ENCODE data around the gene ADGRA3. TPM values are rescaled to one million over a fixed set of nuclear protein-coding genes. Genes with fewer than 3 reads are reported as not detected.
A peak's percentile ranks its signal among the peaks of the same experiment; 100 is the strongest.

Gene ADGRA3
- total RNA-seq, 1 experiment from 2014 or later, result 56.5 TPM

DNA sequence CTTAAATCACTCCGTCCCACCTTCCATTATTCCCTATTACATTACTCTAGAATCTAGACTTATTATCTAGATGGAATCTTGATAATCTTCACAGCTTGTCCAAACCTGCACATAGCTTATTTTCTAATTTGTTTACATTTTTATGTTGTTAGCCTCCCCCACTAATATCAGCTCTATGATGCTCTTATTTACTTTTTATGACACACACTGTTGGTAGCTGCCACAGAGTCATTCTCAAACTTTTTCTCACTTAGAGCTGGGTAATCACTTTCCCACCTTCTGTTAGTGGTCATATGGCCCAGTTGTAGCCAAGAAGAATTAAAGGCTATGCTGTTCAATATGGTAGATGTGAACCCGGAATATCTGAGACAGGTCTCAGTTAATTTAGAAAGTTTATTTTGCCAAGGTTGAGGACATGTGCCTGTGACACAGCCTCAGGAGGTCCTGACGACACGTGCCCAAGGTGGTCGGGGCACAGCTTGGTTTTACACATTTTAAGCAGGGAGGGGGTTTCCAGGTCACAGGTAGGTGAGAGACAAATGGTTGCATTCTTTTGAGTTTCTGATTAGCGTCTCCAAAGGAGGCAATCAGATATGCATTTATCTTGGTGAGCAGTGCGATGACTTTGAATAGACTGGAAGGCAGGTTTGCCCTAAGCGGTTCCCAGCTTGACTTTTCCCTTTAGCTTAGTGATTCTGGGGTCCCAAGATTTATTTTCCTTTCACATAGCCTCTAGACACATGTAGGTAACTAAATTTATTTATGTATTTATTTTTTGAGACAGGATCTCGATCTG is 7.0 kb upstream of the ADGRA3 start:
- H3K18ac ChIP-seq (ENCODE audit: insufficient read length, low read depth, low read length), result no peak overlapping the region
- no peak overlapping the region for H4K91ac ChIP-seq (ENCODE audit: insufficient read length, low read depth, low read length)
- H2BK20ac ChIP-seq (ENCODE audit: low read depth, low read length, poor library complexity, severe bottlenecking), result no peak overlapping the region
- no peak overlapping the region for H3T11ph ChIP-seq (ENCODE audit: low read length)
- Mint-ChIP-seq H3K27me3 (ENCODE audit: low read depth) (peaks cover 7% of the 10 kb centered on the region), H3K9me3 (peaks cover 4 to 7% of the 10 kb centered on the region in 2 experiments; a peak in 4 of 5 replicates), H3K4me3 (no peak overlapping the region), H3K4me1 (peaks cover 13 to 15% of the 10 kb centered on the region in 2 experiments), H3K27ac (peak overlapping the region in 1 of 3 experiments; percentile 58; a peak in 2 of 7 replicates), H3K36me3 (ENCODE audit: insufficient read depth in 1 of 3, low read depth in 3 of 3) (peaks cover 3 to 10% (median 3%) of the 10 kb centered on the region in 3 experiments; a peak in 5 of 7 replicates)
- H3K23ac ChIP-seq (ENCODE audit: insufficient read length, low read depth, low read length), result no peak overlapping the region
- no peak overlapping the region for H3K9ac ChIP-seq (ENCODE audit: extremely low read depth, insufficient read length, low read length)
- no peaks in the 10 kb centered on the region for H4K20me1 ChIP-seq (ENCODE audit: control insufficient read depth, insufficient read depth, insufficient read length)
- no peak overlapping the region for H4K5ac ChIP-seq (ENCODE audit: insufficient read length, low read depth, low read length)
- no peaks in the 10 kb centered on the region for H3K23me2 ChIP-seq (ENCODE audit: insufficient read length, low read depth, low read length, poor library complexity, severe bottlenecking)
- H2AK5ac ChIP-seq (ENCODE audit: insufficient read length, low read length), result no peak overlapping the region
- H3K4ac ChIP-seq (ENCODE audit: low read depth, low read length), result no peak overlapping the region
- no peaks in the 10 kb centered on the region for H3K79me2 ChIP-seq (ENCODE audit: insufficient read depth, low read length)
- H4K8ac ChIP-seq (replicated peaks; ENCODE audit: insufficient read length, low read depth, low read length), result no peak overlapping the region
- no peak overlapping the region for H3K27ac ChIP-seq (ENCODE audit: insufficient read length, low read depth, low read length)
- no peak overlapping the region for H3K56ac ChIP-seq (ENCODE audit: insufficient read length, low read depth, low read length)
- H3K79me1 ChIP-seq (ENCODE audit: insufficient read depth, low read depth, low read length, poor library complexity, severe bottlenecking), result no peaks in the 10 kb centered on the region
- WGBS (ENCODE audit: extremely low coverage, insufficient read length, low lambda C conversion rate), result no CpG with 5 or more reads among the region's 9 CpGs
- H3K9me3 ChIP-seq (ENCODE audit: control insufficient read depth, low read depth, low read length), result no peaks in the 10 kb centered on the region
- no peak overlapping the region for H3K4me2 ChIP-seq (ENCODE audit: insufficient read depth, insufficient read length, low read length)
- no peak overlapping the region for H2BK15ac ChIP-seq (ENCODE audit: low read depth, low read length)
- H2BK12ac ChIP-seq (ENCODE audit: insufficient read length, low read depth, low read length), result no peak overlapping the region
- no peak overlapping the region for H2BK120ac ChIP-seq (ENCODE audit: low read depth, low read length, poor library complexity, severe bottlenecking)
- no peaks in the 10 kb centered on the region for H3K27me3 ChIP-seq (ENCODE audit: insufficient read depth, low read length)
- DNase-seq, result peak; percentile 45
- no peak for TF ChIP-seq CTCF (conservative IDR thresholded peaks at IDR 0.05)
- no peak overlapping the region for H3K14ac ChIP-seq (ENCODE audit: insufficient read depth, low read length)
- no peak overlapping the region for H2BK5ac ChIP-seq (ENCODE audit: insufficient read length, low read length)
- no peak overlapping the region for H2AFZ ChIP-seq (ENCODE audit: low read length)
- H3K4me1 ChIP-seq (ENCODE audit: insufficient read depth, low read length), result peaks cover 3% of the 10 kb centered on the region; the same call in 1 of the 2 replicates

Data from H9 (cell line).